Neural progenitor cell (in vitro differentiated cells): Measurements from ENCODE around the gene PPP2R2C. TPM values are rescaled to one million over a fixed set of nuclear protein-coding genes. Genes with fewer than 3 reads are reported as not detected.
A peak's percentile ranks its signal among the peaks of the same experiment; 100 is the strongest.

ENCODE experiments used
- DNase-seq: peaks from one replicate; pipeline ENCODE4 v3.0.0-alpha.2; 2016; ENCODE audit warnings: low spot score
- H2AFZ ChIP-seq: fragments of 200-600 bp; sonication (generic); replicated peaks from 2 replicates; pipeline ENCODE4 v1.6.1; 2016; ENCODE audit warnings: antibody characterized with exemption
- H3F3A ChIP-seq: fragments of 200-600 bp; sonication (generic); 2 replicates; pipeline ENCODE4 v1.6.1; 2016; ENCODE audit warnings: antibody characterized with exemption, low read depth
- H3K27ac ChIP-seq: fragments of 200-600 bp; sonication (generic); 2 replicates; pipeline ENCODE4 v1.5.1; 2016; ENCODE audit warnings: mild to moderate bottlenecking
- H3K27me3 ChIP-seq: fragments of 200-600 bp; sonication (generic); 2 replicates; pipeline ENCODE4 v1.6.1; 2016; ENCODE audit warnings: mild to moderate bottlenecking, moderate library complexity
- H3K36me3 ChIP-seq: fragments of 200-600 bp; sonication (generic); 2 replicates; pipeline ENCODE4 v1.5.1; 2016
- H3K4me1 ChIP-seq: fragments of 200-600 bp; sonication (generic); 2 replicates; pipeline ENCODE4 v1.6.1; 2016; ENCODE audit warnings: mixed run types
- H3K4me2 ChIP-seq: fragments of 200-600 bp; sonication (generic); 2 replicates; pipeline ENCODE4 v1.6.1; 2016
- H3K4me3 ChIP-seq: fragments of 200-600 bp; sonication (generic); 2 replicates; pipeline ENCODE4 v1.5.1; 2016
- H3K79me2 ChIP-seq: fragments of 200-600 bp; sonication (generic); 2 replicates; pipeline ENCODE4 v1.6.1; 2016; ENCODE audit warnings: low read depth
- H3K9ac ChIP-seq: fragments of 200-600 bp; sonication (generic); 2 replicates; pipeline ENCODE4 v1.6.1; 2016
- H3K9me3 ChIP-seq: fragments of 200-600 bp; sonication (generic); 2 replicates; pipeline ENCODE4 v1.5.1; 2016; ENCODE audit warnings: low read depth
- H4K20me1 ChIP-seq: fragments of 200-600 bp; sonication (generic); 2 replicates; pipeline ENCODE4 v1.6.1; 2016; ENCODE audit warnings: low read depth
- H3K27ac Mint-ChIP-seq: 3 replicates; pipeline ENCODE4 v1.8.0; 2021; ENCODE audit warnings: mixed read lengths
- H3K27me3 Mint-ChIP-seq: 2 replicates; pipeline ENCODE4 v1.8.0; 2022; ENCODE audit warnings: low read depth, mild to moderate bottlenecking, inconsistent platforms, moderate library complexity, mixed read lengths; ENCODE audit not compliant: insufficient read depth
- H3K36me3 Mint-ChIP-seq: 3 replicates; pipeline ENCODE4 v1.8.0; 2021; ENCODE audit warnings: mixed read lengths
- H3K4me1 Mint-ChIP-seq: 3 replicates; pipeline ENCODE4 v1.8.0; 2021; ENCODE audit warnings: mixed read lengths
- H3K4me3 Mint-ChIP-seq: 3 replicates; pipeline ENCODE4 v1.8.0; 2021; ENCODE audit warnings: mild to moderate bottlenecking, moderate library complexity, mixed read lengths
- H3K9me3 Mint-ChIP-seq: 3 replicates; pipeline ENCODE4 v1.8.0; 2020; ENCODE audit warnings: mixed read lengths
- CTCF ChIP-seq: fragments of 200-600 bp; sonication (generic); IDR thresholded peaks from 2 replicates; pipeline ENCODE4 v1.5.1; 2017; ENCODE audit warnings: antibody characterized with exemption, mild to moderate bottlenecking
- EZH2 ChIP-seq: fragments of 200-600 bp; sonication (generic); IDR thresholded peaks from 2 replicates; pipeline ENCODE4 v1.6.1; 2017; ENCODE audit warnings: antibody characterized with exemption, mild to moderate bottlenecking, moderate library complexity
- EZH2phosphoT487 ChIP-seq: fragments of 200-600 bp; sonication (generic); IDR thresholded peaks from 2 replicates; pipeline ENCODE4 v1.6.1; 2017; ENCODE audit warnings: antibody characterized with exemption
- total RNA-seq: library from RNA; depleted of rRNA; stranded (reverse); fragments of >200 nt; gene quantifications from 2 replicates; pipeline ENCODE4 v1.2.3, GENCODE V29; 2015; ENCODE audit warnings: low replicate concordance

Gene PPP2R2C
- total RNA-seq, 1 donor from 2014 or later, result 3.5 TPM

- Histone ChIP-seq H3K9ac (no peak overlapping the region), H4K20me1 (no peaks in the 10 kb centered on the region), H3K27me3 (peaks cover 26% of the 10 kb centered on the region), H3K9me3 (no peaks in the 10 kb centered on the region), H3K79me2 (no peaks in the 10 kb centered on the region), H3K36me3 (no peaks in the 10 kb centered on the region), H3K4me3 (no peak overlapping the region), H3K4me2 (peak overlapping the region; percentile 57), H3K4me1 (peaks cover 12% of the 10 kb centered on the region), H3F3A (peaks cover 5% of the 10 kb centered on the region), H2AFZ (no peak overlapping the region), H3K27ac (no peak overlapping the region)
- Mint-ChIP-seq H3K36me3 (no peaks in the 10 kb centered on the region), H3K27me3 (peaks cover 14% of the 10 kb centered on the region), H3K9me3 (peaks cover 5% of the 10 kb centered on the region), H3K27ac (no peak overlapping the region), H3K4me3 (no peak overlapping the region), H3K4me1 (no peaks in the 10 kb centered on the region)
- DNase-seq, result peak; percentile 28
- TF ChIP-seq EZH2 (no peak), EZH2phosphoT487 (no peak), CTCF (no peak)
Measured at GRCh38 chr4:6463311-6464289, 8.8 kb downstream of the PPP2R2C start.

- TF ChIP-seq CTCF (no peak), EZH2phosphoT487 (no peak), EZH2 (no peak)
- H3K27ac ChIP-seq, result no peak overlapping the region
- no peak overlapping the region for H3K4me2 ChIP-seq
- no peak overlapping the region for H3K9ac ChIP-seq
- no peak for DNase-seq
- H3K36me3 Mint-ChIP-seq, result no peaks in the 10 kb centered on the region
- no peaks in the 10 kb centered on the region for H3K36me3 ChIP-seq
- peaks cover 12% of the 10 kb centered on the region for H3K4me1 ChIP-seq
- no peaks in the 10 kb centered on the region for H4K20me1 ChIP-seq
- H3K27me3 Mint-ChIP-seq, result peaks cover 5% of the 10 kb centered on the region
- H3F3A ChIP-seq, result peaks cover 5% of the 10 kb centered on the region
- H3K4me3 ChIP-seq, result no peak overlapping the region
- peaks cover 7% of the 10 kb centered on the region for H3K9me3 Mint-ChIP-seq
- no peaks in the 10 kb centered on the region for H3K4me1 Mint-ChIP-seq
- no peak overlapping the region for H3K4me3 Mint-ChIP-seq
- no peaks in the 10 kb centered on the region for H3K9me3 ChIP-seq
- no peak overlapping the region for H3K27ac Mint-ChIP-seq
- no peaks in the 10 kb centered on the region for H3K79me2 ChIP-seq
- H2AFZ ChIP-seq, result peak overlapping the region; percentile 50
- H3K27me3 ChIP-seq, result peaks cover 5% of the 10 kb centered on the region
Measured at GRCh38 chr4:6461301-6462165, 10.9 kb downstream of the PPP2R2C start.

DNA sequence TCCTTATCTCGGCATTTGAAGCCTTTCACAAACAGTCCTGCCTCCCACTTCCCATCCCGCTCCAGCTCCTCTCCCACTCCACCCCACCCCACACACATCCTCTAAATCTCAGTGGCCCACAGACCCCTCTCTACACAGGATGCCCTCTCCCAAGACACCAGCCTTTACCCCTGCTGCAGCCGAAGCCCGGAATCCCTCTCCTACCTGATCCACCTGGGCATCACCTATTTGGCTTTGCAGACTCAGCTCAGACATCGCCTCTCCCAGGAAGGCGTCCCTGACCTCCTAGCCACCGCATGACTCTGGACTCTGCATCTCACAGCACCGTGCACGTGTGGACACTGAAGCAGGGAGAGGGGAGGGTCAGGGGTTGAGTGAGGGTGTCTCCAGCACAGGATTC, 11.5 kb downstream of the PPP2R2C start:
- Histone ChIP-seq H3K27me3 (no peaks in the 10 kb centered on the region), H3K9me3 (no peaks in the 10 kb centered on the region), H2AFZ (no peak overlapping the region), H3F3A (peaks cover 5% of the 10 kb centered on the region), H3K9ac (no peak overlapping the region), H3K4me2 (no peak overlapping the region), H3K27ac (no peak overlapping the region), H3K4me3 (no peak overlapping the region), H3K79me2 (no peaks in the 10 kb centered on the region), H4K20me1 (no peaks in the 10 kb centered on the region), H3K4me1 (peaks cover 12% of the 10 kb centered on the region), H3K36me3 (no peaks in the 10 kb centered on the region)
- Mint-ChIP-seq H3K4me3 (no peak overlapping the region), H3K9me3 (peaks cover 7% of the 10 kb centered on the region), H3K4me1 (no peaks in the 10 kb centered on the region), H3K36me3 (no peaks in the 10 kb centered on the region), H3K27me3 (peaks cover 6% of the 10 kb centered on the region), H3K27ac (no peak overlapping the region)
- no peak for DNase-seq
- TF ChIP-seq EZH2phosphoT487, result no peak
- TF ChIP-seq CTCF, result no peak
- TF ChIP-seq EZH2, result no peak
